PFSK-1 (cell line): ENCODE data around the gene ZNF134.

Source experiments
- FOXP2 ChIP-seq: optimal IDR thresholded peaks from 2 replicates; pipeline ENCODE3; 2011; ENCODE audit warnings: borderline replicate concordance, control low read depth, inconsistent platforms; ENCODE audit not compliant: insufficient read depth; ENCODE audit errors: extremely low read length, extremely low read depth
- POLR2AphosphoS5 ChIP-seq: IDR thresholded peaks from 2 replicates; pipeline ENCODE4 v1.6.1; 2012; ENCODE audit warnings: low read depth, mild to moderate bottlenecking, control low read depth, low read length, moderate library complexity
- REST ChIP-seq, 2 experiments: IDR thresholded peaks; 2 replicates each; pipeline versions ENCODE4 v1.6.1 to v1.8.0; 2011 to 2012; ENCODE audit warnings: low read depth in 2 of 2, low read length in 2 of 2, control low read depth in 1 of 2, inconsistent platforms in 1 of 2, mild to moderate bottlenecking in 1 of 2, moderate library complexity in 1 of 2; ENCODE audit not compliant: insufficient read depth in 1 of 2
- SIN3A ChIP-seq: IDR thresholded peaks from 2 replicates; pipeline ENCODE4 v1.6.1; 2012; ENCODE audit warnings: mild to moderate bottlenecking, low read length, moderate library complexity, borderline replicate concordance; ENCODE audit not compliant: insufficient read depth
- TAF1 ChIP-seq: IDR thresholded peaks from 2 replicates; pipeline ENCODE4 v1.6.1; 2012; ENCODE audit warnings: low read length, control low read depth, borderline replicate concordance; ENCODE audit not compliant: insufficient read depth

ZNF134 gene

GRCh38 chr19:57648331-57649003, 34.4 kb downstream of the ZNF134 start:
- no peak for TF ChIP-seq SIN3A
- no peak for TF ChIP-seq FOXP2
- no peak for TF ChIP-seq REST (IDR thresholded peaks at IDR 0.05; ENCODE audit: insufficient read depth in 1 of 2, low read depth in 2 of 2, low read length in 2 of 2)
- no peak for TF ChIP-seq POLR2AphosphoS5
- TF ChIP-seq TAF1, result no peak

- TF ChIP-seq REST (IDR thresholded peaks at IDR 0.05; ENCODE audit: insufficient read depth in 1 of 2, low read depth in 2 of 2, low read length in 2 of 2) (no peak), POLR2AphosphoS5 (no peak), TAF1 (no peak), FOXP2 (no peak), SIN3A (no peak)
These were observed 37.6 kb downstream of the ZNF134 start for GRCh38 chr19:57651654-57651996.

- TF ChIP-seq POLR2AphosphoS5, result no peak
- TF ChIP-seq TAF1, result no peak
- TF ChIP-seq FOXP2, result no peak
- TF ChIP-seq SIN3A, result no peak
- no peak for TF ChIP-seq REST (IDR thresholded peaks at IDR 0.05; ENCODE audit: insufficient read depth in 1 of 2, low read depth in 2 of 2, low read length in 2 of 2)
These were observed 39.6 kb downstream of the ZNF134 start for GRCh38 chr19:57653689-57654088.

GRCh38 chr19:57655443-57655842, 41.4 kb downstream of the ZNF134 start:
- TF ChIP-seq TAF1, result no peak
- no peak for TF ChIP-seq FOXP2
- no peak for TF ChIP-seq POLR2AphosphoS5
- no peak for TF ChIP-seq SIN3A
- TF ChIP-seq REST (IDR thresholded peaks at IDR 0.05; ENCODE audit: insufficient read depth in 1 of 2, low read depth in 2 of 2, low read length in 2 of 2), result no peak

- TF ChIP-seq REST (IDR thresholded peaks at IDR 0.05; ENCODE audit: insufficient read depth in 1 of 2, low read depth in 2 of 2, low read length in 2 of 2) (no peak), TAF1 (no peak)
These were observed 42.3 kb downstream of the ZNF134 start for GRCh38 chr19:57656346-57656745.
